ENCODE results near the gene SHOC2. TPM values are rescaled to one million over a fixed set of nuclear protein-coding genes. Genes with fewer than 3 reads are reported as not detected.

SHOC2 gene
- total and polyA plus RNA-seq, 12 donors: 18.6 to 68.2 (median 48.5) TPM

- DNase-seq (no peak), ATAC-seq (no peak)
- Histone ChIP-seq H3K27me3 (no peaks in the 10 kb centered on the region), H3K4me3 (no peak overlapping the region), H3K36me3 (no peaks in the 10 kb centered on the region), H3K9me3 (peaks cover 0 to 57% (median 30%) of the 10 kb centered on the region in 11 donors), H3K27ac (no peak overlapping the region), H3K4me1 (peaks cover 0 to 4% (median 0%) of the 10 kb centered on the region in 9 donors)
- no peak for TF ChIP-seq CTCF (IDR thresholded peaks at IDR 0.05)
- 83 to 91% methylated on average over 2 of the region's 2 CpGs for WGBS, 2 donors
- intact Hi-C loops (cut with DNase I): no loop called here
Observed at GRCh38 chr10:111039522-111039921, 120.1 kb downstream of the SHOC2 start.

- Histone ChIP-seq H3K4me1 (no peaks in the 10 kb centered on the region), H3K36me3 (no peaks in the 10 kb centered on the region), H3K27me3 (peaks cover 0 to 19% (median 4%) of the 10 kb centered on the region in 7 donors), H3K27ac (no peak overlapping the region), H3K4me3 (no peak overlapping the region), H3K9me3 (peaks cover 0 to 31% (median 9%) of the 10 kb centered on the region in 11 donors)
- 52 to 54% methylated on average over 1 of the region's 1 CpG for WGBS, 2 donors
- TF ChIP-seq CTCF (IDR thresholded peaks at IDR 0.05): no peak
- no peak for DNase-seq
- intact Hi-C loops (cut with DNase I): no loop called here
- no peak for ATAC-seq
Observed at GRCh38 chr10:111057006-111057405, 137.6 kb downstream of the SHOC2 start.

Small RNAs within 50 kb of the gene (microRNA-seq; reads per million reads assigned to microRNA genes)
- gene MIR548E: 1.5 to 1.8 reads per million in 2 donors

Other genes starting within 250 kb of the SHOC2 start
- gene PDCD4, start 47.7 kb upstream of the SHOC2 start, total RNA-seq: 10 to 100 TPM; 35.2 to 57.6 (median 45.7) TPM
- gene PDCD4, start 47.7 kb upstream of the SHOC2 start, polyA plus RNA-seq: 10 to 100 TPM; 15.9 to 59.5 TPM
- 10 to 100 TPM; 16.6 to 30.7 (median 23.8) TPM for gene BBIP1, start 424 bp upstream of the SHOC2 start, total RNA-seq
- gene BBIP1, start 424 bp upstream of the SHOC2 start, polyA plus RNA-seq: 10 to 100 TPM; 24.0 to 32.0 TPM
- gene ADRA2A, start 157.4 kb downstream of the SHOC2 start, total RNA-seq: 1 to 10 TPM in 2 of 10 donors, under 1 TPM in 8; 0.32 to 1.4 (median 0.66) TPM
- gene ADRA2A, start 157.4 kb downstream of the SHOC2 start, polyA plus RNA-seq: under 1 TPM; 0.29 to 0.78 TPM